RKO (cell line): Measurements from ENCODE around the gene STRA6.

Experiments
- DNase-seq: peaks from one replicate; pipeline ENCODE4 v3.0.0-alpha.2; 2016; ENCODE audit warnings: low spot score

STRA6 gene

DNA sequence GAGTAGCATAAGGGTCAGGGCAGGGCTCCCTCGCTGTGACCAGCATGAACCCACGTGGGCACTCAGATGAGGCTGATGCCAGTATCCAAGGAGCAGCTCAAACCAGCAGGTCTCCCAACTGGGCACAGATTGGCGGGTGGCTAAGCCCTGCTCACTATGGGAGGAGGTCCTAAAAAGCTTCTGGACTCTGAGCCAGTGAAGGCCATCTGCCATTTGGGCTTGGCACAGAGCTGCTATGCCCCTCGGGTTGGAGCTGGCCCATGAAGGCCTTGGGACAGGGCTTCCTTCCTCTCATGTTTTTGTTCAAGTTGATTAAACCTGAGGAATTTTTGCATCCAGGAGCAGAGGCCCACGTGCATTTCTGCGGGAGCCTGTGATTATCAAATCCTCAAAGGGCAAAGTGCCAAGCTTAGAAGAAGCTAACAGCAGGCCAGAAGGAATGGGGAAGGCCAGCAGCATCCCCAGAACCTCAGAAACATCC, 4.3 kb upstream of the STRA6 start:
- DNase-seq, result no peak

GRCh38 chr15:74205582-74205947, 3.0 kb upstream of the STRA6 start:
- DNase-seq, result no peak

DNA sequence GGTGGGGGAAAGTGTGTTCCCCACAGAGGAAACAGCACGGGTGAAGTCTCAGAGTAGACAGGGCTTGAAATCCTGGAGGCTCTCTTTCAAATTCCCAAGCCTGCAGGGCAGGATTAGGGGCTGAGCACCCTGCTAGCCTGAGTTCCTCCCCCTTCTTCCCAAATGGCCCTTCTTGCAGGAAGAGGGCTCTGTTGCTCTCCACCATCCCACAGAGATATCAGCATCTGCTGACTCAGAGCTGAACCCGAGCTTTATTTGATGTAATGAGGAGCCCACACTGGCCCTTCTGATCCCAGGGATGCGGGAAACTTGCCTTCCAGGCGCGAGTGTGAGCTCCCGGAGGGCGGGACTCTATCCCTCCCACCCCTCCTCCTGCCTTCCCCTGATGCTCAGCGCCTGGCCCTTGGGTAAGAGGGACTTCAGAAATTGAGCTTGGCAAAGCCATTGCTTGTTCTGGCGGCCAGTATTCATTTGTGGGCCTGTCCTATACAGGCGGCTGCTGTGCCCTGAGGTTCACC, 1.4 kb upstream of the STRA6 start:
- DNase-seq, result no peak

GRCh38 chr15:74201710-74202420, 722 bp downstream of the STRA6 start:
- DNase-seq, result no peak

DNA sequence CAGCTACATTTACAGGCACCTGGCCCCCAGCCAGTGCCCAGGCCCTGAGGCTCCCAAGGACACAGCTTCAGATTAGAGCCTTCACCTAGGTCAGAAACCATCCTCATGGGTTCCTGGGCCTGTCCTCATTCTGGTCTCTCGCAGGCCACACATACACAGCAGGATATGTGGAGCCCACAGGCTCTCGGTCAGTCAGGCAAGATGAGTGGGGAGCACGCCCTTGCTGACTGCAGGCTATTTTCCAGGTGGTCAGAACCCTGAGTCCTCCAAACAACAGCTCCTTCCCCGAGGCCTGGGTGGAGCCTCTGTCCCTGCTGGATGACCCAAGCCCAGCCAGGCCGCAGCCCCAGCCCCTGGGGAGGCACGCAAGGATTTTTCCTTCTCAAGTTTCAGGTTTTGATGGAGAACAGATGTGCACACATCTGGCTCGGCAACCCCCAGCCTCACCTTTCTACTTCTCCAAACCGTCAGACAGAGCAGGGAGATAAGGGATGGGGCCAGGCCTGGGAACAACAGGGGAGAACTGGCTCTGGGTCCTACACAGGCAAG, 1.6 kb downstream of the STRA6 start:
- no peak for DNase-seq

DNA sequence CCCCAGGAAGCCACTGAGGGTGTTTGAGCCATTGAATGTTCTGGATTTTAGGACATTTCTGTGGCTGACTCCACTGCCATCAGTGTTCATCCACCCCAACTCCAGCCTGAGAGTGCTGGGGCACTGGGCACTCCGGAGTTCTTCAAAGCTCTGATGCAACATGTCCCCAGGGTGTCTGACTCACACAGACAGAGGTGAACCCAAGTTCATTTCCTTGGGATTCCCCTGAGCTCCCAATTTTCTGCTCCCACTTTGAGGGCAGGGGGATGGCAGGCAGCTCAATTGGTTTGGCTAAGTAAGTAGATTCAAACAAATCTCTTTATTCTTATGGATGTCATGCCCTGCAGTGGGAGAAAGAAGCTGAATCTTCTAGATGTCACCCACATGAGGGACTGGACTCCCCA, 2.2 kb downstream of the STRA6 start:
- no peak for DNase-seq

- DNase-seq, result no peak
These were observed 3.3 kb downstream of the STRA6 start for GRCh38 chr15:74199297-74199652.

DNA sequence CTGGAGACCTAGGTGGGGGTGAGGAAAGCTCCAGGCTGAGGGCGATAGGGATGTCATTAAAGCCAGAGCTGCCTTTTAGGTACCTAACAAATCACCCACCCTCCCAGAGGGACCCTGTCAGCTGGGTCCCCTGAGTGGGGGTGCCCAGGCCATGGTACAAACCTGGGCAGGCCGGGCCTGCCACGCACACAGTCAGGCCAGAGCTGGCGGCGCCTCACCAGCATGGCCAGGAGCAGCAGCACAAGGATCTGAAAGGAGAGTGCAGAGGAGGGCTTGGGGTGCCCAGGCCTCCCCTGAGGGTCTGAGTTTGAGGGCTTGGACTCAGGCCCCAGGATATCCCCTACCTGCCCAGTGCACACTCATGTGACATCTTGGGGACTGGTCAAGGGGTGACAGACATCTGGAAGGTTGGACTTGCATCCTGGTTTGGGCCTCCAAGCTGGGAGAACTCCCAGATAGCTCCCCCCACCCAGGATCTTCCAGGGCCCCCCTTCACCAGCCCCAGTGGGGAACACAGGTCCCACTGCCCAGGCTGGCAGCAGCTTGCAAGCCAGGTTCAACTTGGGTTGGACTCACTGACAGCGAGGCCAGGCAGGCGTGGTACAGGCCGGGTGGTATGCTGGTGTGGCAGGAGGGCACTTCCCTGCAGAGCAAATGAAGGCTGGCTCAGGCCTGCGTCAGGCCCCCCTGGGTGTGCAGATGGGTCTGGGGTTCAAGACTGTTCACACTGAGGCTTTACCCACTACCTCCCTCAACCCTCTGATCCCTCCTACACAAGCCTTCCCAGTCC, 5.2 kb downstream of the STRA6 start:
- no peak for DNase-seq

DNA sequence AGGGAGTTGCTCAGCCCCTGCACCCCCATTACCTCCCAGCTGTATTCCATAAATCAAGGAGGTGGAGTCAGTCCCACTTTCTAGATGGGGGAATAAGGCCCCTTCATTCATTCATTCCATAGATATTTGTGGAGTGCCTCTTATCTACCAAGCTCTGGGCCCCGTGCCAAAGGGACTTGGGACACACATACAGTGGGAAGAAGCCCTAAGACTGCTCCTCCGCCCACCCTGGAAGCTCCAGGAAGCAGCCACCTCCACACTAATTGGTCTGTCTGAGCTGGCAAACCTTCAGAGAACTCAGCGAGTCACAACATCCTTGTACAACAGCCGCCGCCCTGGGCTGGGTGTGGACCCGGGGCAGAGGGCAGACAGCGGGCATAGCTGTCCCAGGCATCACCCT, 6.4 kb downstream of the STRA6 start:
- DNase-seq, result no peak

DNA sequence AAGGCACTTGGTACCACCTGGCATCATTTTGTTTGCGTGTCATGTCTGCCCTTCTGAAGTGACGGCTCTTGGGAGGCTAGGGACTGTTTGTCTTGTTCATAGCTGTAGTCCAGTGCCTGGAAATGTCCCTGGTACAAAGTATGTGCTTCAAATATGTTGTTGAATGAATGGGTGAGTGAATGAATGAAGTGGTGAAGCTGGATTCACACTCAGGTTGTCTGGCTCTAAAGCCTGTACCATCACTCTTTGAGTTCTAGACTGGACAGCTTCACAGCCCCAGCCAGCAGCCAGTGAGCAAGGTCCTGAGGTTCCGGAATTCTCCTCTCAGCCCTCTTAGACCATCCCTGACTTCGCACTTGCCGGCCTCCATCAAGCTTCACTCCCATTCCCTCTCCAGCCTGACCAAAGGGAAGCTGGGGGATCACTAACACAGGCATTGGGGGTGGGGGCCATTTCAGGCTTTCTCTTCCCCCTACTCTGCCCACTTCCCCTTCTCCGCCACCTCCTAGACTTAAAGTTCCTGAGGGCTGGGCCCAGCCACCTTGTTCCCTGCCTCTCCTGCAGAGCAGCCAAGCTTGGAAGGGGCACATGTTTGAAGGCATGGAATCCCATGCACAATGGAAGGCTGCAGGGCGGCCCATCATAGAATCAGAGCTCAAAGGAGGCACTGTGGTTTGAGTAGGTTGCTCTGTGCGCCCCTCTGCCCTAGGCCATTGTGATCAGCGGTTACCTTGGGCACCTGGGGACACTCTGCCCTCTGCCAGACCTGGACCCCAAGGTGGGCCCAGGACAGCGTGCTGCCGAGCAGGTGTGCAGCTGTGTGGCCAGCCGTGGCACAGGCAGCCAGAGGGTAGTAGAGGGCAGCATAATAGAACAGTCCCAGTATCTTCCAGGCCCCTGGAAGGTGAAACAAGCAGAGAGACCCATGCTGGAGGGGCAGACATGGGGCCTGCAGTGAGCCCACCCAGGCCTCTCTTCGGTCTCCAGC, 7.7 kb downstream of the STRA6 start:
- no peak for DNase-seq

DNA sequence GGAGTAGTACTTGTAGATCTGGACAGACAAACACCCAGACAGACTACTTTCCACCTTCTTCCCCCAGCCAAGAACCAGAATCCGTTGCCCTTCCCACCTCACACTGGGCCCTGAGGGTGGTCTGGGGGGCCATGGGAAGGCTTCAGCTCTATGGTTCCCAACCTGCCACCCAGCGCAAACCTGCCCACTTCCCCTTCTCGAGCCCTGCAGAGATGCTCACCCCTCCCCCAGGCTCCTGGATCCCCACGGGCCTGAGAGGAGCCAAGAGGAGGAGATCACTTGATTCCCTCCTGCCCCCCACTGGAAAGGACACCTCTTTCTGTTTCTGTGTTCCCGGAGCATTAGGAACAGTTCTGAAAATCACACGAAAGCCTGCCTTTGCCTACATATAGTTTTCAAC, 8.7 kb downstream of the STRA6 start:
- DNase-seq, result no peak

- peak; percentile 69 for DNase-seq
These were observed 9.3 kb downstream of the STRA6 start for GRCh38 chr15:74193299-74193718.

- DNase-seq, result no peak
These were observed 9.8 kb downstream of the STRA6 start for GRCh38 chr15:74192751-74193150.

DNA sequence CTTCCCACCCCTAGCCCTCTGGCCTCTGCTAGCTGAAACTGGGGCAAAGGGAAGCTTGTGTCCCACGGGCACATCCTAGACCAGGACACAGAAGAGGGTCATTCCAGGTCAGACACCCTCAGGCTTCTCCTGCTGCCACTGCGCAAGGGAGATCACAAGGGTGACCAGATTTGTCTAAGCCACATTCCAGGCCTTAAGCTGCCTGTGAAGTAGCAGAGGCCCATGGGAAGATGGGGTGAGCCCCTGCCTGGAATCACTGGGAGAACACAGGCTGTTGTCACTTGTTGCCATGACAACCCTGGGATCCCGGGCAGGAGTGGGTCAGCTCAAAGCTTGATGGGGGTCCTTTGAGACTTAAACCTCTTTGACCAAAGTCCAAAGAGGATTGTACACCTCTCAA, 10.8 kb downstream of the STRA6 start:
- DNase-seq, result no peak

GRCh38 chr15:74188216-74188615, 14.4 kb downstream of the STRA6 start:
- DNase-seq, result no peak

- DNase-seq, result no peak
These were observed 16.8 kb downstream of the STRA6 start for GRCh38 chr15:74185710-74186348.

DNA sequence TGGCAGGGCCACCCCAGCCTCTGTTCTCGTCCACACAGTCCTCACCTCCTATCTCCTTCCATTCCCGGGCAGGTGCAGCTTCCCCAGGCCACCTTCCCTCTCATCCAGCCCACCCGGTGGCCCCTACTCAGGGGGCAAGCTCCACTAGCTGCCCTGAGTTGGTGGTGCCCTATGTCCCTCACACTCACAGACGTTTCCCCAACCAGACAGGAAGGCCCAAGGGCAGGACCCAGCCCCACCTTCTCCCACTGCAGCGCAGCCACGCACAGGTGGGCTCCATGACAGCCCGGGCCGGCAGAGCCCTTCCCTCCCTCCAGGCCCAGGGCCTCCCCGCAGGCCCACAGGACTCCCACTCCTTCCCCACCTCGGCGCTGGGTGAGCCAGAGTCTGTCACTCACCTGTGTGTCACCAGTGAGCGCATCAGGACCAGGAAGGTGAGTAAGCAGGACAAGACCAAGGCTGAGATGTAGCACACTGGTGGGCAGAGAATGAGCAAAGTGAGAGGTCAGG, 17.9 kb downstream of the STRA6 start:
- DNase-seq, result no peak

DNA sequence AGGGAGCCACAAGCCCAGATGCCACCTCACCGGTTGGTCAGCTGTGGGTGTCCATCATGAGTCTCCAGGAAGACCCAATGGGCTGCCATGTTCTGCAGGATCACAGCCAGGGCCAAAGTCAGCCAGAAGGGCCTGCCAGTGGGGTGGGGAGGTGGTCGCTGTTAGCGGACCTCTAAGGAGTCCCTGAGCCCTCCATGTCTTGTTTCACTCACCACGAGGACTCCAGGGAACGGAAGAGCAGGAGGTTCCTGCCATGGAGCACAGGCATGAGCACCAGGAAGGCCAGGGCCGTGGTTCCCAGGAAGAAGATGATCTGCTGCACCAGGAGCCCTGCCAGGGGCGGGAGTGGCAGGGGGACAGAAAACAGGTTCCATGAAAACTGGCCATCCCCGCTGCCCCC, 20.5 kb downstream of the STRA6 start:
- DNase-seq, result no peak

DNA sequence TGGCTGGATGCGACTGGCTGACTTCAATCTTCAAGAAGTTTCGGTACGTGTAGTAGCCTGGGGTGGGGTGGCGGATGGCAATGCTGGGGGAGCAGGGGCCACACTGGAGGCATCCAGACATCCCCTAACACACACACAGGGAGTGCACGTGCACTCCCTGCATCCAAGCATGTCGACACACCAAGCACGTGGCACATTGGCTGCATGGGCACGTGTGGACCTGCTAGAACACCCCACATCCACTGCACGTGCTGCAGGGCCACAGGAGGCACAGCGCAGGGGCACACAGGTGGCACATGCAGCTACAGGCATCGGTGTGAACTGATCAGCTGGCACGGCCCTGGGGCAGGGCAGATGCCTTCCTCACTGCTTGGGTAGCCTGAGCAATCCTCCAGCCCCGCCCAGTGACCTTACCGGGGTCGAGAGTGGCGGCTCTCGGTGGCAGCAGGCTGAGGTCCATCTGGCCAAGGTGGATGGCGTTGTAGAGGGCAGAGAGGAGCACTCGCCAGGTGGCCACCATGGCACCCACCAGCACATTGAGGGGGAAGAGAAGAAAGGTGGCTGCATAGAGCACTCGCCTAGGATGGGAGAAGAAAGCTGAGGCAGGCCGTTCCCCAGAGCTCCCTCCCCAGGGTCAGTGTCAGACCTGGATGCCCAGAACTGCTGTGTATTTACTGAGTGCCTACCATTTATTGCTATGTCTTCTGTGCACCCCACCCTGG, 21.5 kb downstream of the STRA6 start:
- no peak for DNase-seq
